ENCODE results near the gene FXN. TPM values are rescaled to one million over a fixed set of nuclear protein-coding genes. Genes with fewer than 3 reads are reported as not detected.

The FXN gene
- total and polyA plus RNA-seq, 2 donors from 2014 or later, result 12.9 to 21.1 TPM

GRCh38 chr9:69062195-69062594, 26.6 kb downstream of the FXN start:
- FAIRE-seq (no peak), DNase-seq (no peak)
- H3K27ac ChIP-seq (ENCODE audit: low read depth in 2 of 2, low read length in 2 of 2), result no peak overlapping the region
- no peak for TF ChIP-seq CTCF (IDR thresholded peaks at IDR 0.05; ENCODE audit: borderline replicate concordance, extremely low read depth, insufficient read depth)
- no peaks in the 10 kb centered on the region for H3K27me3 ChIP-seq (ENCODE audit: control insufficient read depth, insufficient read depth, low read length)
- no peak overlapping the region for H3K9ac ChIP-seq (ENCODE audit: low read length in 3 of 3)
- peaks cover 0 to 4% (median 3%) of the 10 kb centered on the region in 3 donors for H3K36me3 ChIP-seq (ENCODE audit: control insufficient read depth in 2 of 3, insufficient read depth in 3 of 3, low read length in 3 of 3)
- H3K4me3 ChIP-seq (ENCODE audit: low read length in 3 of 3), result no peak overlapping the region
- intact Hi-C loops (cut with DNase I), result no loop called here
- H3K4me1 ChIP-seq (ENCODE audit: control insufficient read depth in 2 of 3, insufficient read depth in 2 of 3, low read depth in 1 of 3, low read length in 3 of 3), result peaks cover 0 to 6% (median 0%) of the 10 kb centered on the region in 3 donors
- H3K9me3 ChIP-seq (ENCODE audit: control insufficient read depth in 2 of 3, insufficient read depth in 1 of 3, low read length in 3 of 3), result no peaks in the 10 kb centered on the region

- FAIRE-seq (no peak), DNase-seq (no peak)
- H3K27ac ChIP-seq (ENCODE audit: low read depth in 2 of 2, low read length in 2 of 2), result no peak overlapping the region
- H3K4me3 ChIP-seq (ENCODE audit: low read length in 3 of 3), result no peak overlapping the region
- no peaks in the 10 kb centered on the region for H3K9me3 ChIP-seq (ENCODE audit: control insufficient read depth in 2 of 3, insufficient read depth in 1 of 3, low read length in 3 of 3)
- H3K36me3 ChIP-seq (ENCODE audit: control insufficient read depth in 2 of 3, insufficient read depth in 3 of 3, low read length in 3 of 3), result peaks cover 0 to 11% (median 2%) of the 10 kb centered on the region in 3 donors
- no peak for TF ChIP-seq CTCF (IDR thresholded peaks at IDR 0.05; ENCODE audit: borderline replicate concordance, extremely low read depth, insufficient read depth)
- no peaks in the 10 kb centered on the region for H3K27me3 ChIP-seq (ENCODE audit: control insufficient read depth, insufficient read depth, low read length)
- intact Hi-C loops (cut with DNase I), result no loop called here
- H3K4me1 ChIP-seq (ENCODE audit: control insufficient read depth in 2 of 3, insufficient read depth in 2 of 3, low read depth in 1 of 3, low read length in 3 of 3), result peaks cover 0 to 6% (median 0%) of the 10 kb centered on the region in 3 donors
- no peak overlapping the region for H3K9ac ChIP-seq (ENCODE audit: low read length in 3 of 3)
Observed at GRCh38 chr9:69063839-69064238, 28.3 kb downstream of the FXN start.

GRCh38 chr9:69065660-69066059, 30.1 kb downstream of the FXN start:
- peaks cover 0 to 6% (median 0%) of the 10 kb centered on the region in 3 donors for H3K4me1 ChIP-seq (ENCODE audit: control insufficient read depth in 2 of 3, insufficient read depth in 2 of 3, low read depth in 1 of 3, low read length in 3 of 3)
- intact Hi-C loops (cut with DNase I), result no loop called here
- FAIRE-seq (no peak), DNase-seq (no peak)
- no peak overlapping the region for H3K4me3 ChIP-seq (ENCODE audit: low read length in 3 of 3)
- H3K27me3 ChIP-seq (ENCODE audit: control insufficient read depth, insufficient read depth, low read length), result no peaks in the 10 kb centered on the region
- no peak for TF ChIP-seq CTCF (IDR thresholded peaks at IDR 0.05; ENCODE audit: borderline replicate concordance, extremely low read depth, insufficient read depth)
- peaks cover 0 to 11% (median 2%) of the 10 kb centered on the region in 3 donors for H3K36me3 ChIP-seq (ENCODE audit: control insufficient read depth in 2 of 3, insufficient read depth in 3 of 3, low read length in 3 of 3)
- H3K9ac ChIP-seq (ENCODE audit: low read length in 3 of 3), result no peak overlapping the region
- H3K9me3 ChIP-seq (ENCODE audit: control insufficient read depth in 2 of 3, insufficient read depth in 1 of 3, low read length in 3 of 3), result no peaks in the 10 kb centered on the region
- H3K27ac ChIP-seq (ENCODE audit: low read depth in 2 of 2, low read length in 2 of 2), result no peak overlapping the region

GRCh38 chr9:69066955-69067354, 31.4 kb downstream of the FXN start:
- FAIRE-seq, result no peak
- TF ChIP-seq CTCF (IDR thresholded peaks at IDR 0.05; ENCODE audit: borderline replicate concordance, extremely low read depth, insufficient read depth), result no peak
- intact Hi-C loops (cut with DNase I), result no loop called here
- Histone ChIP-seq H3K9ac (ENCODE audit: low read length in 3 of 3) (no peak overlapping the region), H3K9me3 (ENCODE audit: control insufficient read depth in 2 of 3, insufficient read depth in 1 of 3, low read length in 3 of 3) (no peaks in the 10 kb centered on the region), H3K36me3 (ENCODE audit: control insufficient read depth in 2 of 3, insufficient read depth in 3 of 3, low read length in 3 of 3) (peaks cover 0 to 11% (median 2%) of the 10 kb centered on the region in 3 donors), H3K4me1 (ENCODE audit: control insufficient read depth in 2 of 3, insufficient read depth in 2 of 3, low read depth in 1 of 3, low read length in 3 of 3) (peaks cover 0 to 6% (median 0%) of the 10 kb centered on the region in 3 donors), H3K4me3 (ENCODE audit: low read length in 3 of 3) (no peak overlapping the region), H3K27ac (ENCODE audit: low read depth in 2 of 2, low read length in 2 of 2) (no peak overlapping the region), H3K27me3 (ENCODE audit: control insufficient read depth, insufficient read depth, low read length) (no peaks in the 10 kb centered on the region)
- no peak for DNase-seq

Measured in kidney (tissue), 14 donors.